GM19238 (cell line): ENCODE results near the gene RAB22A.
"Not testable (repeated sequence)": the region's sequence is repeated elsewhere in the genome, so short reads cannot be mapped to it uniquely, and the experiment has no call there.

Experiments
- DNase-seq: peaks from one replicate; pipeline ENCODE4 v3.0.0; 2011; ENCODE audit warnings: low spot score; ENCODE audit not compliant: insufficient read length

The RAB22A gene

GRCh38 chr20:58342104-58342945 is 32.8 kb downstream of the RAB22A start:
- DNase-seq: no peak

DNA sequence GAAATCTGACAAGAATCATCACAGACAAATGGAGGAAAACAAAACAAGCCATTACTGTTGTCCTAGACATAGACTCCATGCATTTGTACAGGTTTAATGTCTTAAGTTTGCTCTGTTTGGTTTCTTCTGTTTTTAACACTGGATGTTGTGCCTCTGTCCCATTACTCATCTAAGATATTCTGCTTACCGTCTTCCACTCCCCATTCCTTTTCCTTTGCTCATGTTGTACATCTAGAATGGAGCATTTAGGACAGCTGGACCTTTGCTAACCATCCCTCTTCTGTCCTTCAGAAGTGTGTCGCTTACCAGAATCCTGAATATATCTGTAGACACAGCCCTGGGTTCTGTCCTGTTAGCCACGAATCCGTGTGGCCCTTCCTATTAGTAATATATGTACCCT is 35.2 kb downstream of the RAB22A start:
- DNase-seq: no peak

DNA sequence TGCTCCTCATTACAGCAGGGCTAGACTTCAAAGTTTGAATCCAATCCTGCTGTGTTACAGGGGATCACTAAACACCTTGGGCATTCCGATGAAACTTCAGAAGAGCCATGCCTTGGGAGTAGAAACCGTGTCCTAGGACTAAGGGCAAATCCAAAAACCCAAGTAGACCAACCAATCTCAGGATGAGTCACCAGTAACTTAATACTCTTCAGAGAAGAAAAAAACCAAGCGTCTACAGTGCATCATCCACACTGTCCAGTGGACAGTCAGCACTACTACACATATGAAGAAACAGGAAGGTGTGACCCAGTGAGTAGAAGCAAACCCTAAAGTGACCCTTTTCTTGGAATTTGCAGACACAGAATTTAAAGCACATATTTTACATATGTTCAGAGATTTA is 40.1 kb downstream of the RAB22A start:
- no peak for DNase-seq

- no peak for DNase-seq
Observed at GRCh38 chr20:58352468-58352867, 43.0 kb downstream of the RAB22A start.

DNA sequence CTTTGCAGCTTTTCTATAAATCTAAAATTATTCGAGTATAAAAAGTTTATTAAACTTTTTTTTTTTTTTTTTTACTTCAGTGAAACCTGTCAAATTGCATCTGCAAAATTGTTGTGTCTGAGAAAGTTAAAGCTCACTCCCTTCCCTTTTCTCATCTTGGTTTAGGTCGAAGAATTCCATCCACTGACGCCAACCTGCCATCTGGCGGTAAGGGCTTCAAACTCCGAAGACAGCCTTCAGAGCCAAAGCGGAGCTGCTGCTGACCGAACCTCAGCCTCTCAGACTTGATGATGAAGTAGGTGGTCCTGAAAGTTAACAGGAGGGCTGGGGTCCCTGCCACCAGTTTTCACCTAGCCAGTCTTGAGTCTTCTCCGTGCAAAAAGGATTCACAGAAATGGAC is 49.9 kb downstream of the RAB22A start:
- no peak for DNase-seq

GRCh38 chr20:58360936-58361335 is 51.4 kb downstream of the RAB22A start:
- DNase-seq: no peak

- DNase-seq: no peak
Observed at GRCh38 chr20:58361481-58362205, 52.1 kb downstream of the RAB22A start.

DNA sequence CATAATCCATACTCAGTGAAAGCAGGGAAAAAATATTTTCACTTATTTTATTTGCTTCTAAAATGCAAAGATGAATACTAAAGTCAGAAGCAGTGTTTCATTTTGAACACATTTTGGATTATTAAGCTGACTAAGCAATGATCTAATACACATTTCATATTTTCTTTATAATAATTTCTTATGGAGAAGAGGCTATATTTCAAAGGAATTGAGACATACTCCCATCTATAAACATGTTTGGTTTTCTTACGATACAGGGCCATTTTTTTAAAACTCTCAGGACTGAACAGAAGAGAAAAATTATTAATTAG is 52.6 kb downstream of the RAB22A start:
- DNase-seq: no peak

DNA sequence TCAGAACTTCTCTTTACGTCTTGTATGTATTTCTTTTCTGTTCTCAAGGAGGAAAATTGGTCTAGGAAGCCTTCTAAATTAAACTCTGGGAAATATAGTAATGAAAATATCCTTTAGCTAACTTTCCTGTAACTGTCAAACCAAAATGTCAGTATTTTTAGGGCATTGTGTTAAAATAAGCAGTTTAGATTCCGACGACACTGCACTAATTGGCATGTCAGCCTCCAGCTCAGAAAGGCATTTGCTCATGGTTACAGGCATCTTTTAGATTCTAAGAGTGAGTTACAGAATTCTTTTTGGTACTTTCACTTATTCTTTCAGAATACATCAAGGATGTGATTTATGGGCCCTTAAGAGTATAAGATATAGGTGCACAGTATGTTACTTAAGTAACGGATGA is 53.5 kb downstream of the RAB22A start:
- no peak for DNase-seq

DNA sequence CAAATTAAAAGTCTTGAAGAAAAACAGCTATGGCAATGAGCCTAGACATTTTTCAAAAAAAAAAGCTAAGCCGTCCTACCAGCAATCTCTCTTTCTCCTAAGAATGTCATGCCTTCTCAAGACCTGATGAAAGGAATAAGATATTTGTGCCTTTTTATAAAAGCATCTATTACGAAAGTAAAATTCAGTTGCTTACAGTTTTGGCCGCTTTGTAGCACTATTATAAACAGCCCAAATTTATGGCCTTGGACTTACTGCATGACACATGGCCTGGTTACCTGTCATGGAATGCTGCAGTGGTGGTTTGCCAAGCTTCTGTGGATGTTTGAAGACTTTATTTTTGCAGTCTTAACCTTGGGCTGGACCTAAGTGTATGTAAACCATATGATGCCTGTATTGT is 57.4 kb downstream of the RAB22A start:
- DNase-seq: no peak

DNA sequence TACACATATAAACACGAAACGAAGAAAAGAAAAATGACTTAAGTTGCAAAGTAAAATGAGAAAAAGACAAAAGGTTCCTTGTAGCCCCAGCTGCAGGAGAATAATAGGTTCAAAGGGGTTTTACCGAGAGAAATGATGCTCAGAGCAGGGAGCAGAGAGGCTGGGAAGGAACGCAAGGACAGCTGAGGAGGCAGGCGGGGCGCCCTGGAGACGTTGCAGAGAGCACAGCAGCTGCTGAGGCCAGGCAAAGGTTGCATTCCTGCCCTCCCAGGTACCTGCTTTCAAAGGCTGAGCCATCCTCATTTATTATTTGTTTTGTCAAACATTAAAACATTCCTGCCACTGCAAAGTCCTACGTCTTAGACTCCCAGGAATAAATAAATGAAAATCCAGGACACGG is 63.3 kb downstream of the RAB22A start:
- no peak for DNase-seq

DNA sequence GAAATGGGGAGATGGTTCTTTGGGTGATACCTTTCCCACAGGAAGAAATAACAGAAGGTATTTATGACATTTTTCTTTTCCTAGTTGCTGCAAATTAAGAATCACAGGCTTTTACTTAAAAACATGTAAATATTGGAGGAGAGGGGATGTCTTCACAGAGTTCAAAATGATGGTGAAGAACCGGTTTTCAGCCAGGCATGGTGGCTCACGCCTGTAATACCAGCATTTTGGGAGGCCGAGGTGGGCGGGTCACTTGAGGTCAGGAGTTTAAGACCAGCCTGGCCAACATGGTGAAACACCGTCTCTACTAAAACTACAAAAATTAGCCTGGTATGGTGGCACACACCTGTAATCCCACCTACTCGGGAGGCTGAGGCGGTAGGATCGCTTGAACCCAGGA is 63.8 kb downstream of the RAB22A start:
- DNase-seq: not testable (repeated sequence)

DNA sequence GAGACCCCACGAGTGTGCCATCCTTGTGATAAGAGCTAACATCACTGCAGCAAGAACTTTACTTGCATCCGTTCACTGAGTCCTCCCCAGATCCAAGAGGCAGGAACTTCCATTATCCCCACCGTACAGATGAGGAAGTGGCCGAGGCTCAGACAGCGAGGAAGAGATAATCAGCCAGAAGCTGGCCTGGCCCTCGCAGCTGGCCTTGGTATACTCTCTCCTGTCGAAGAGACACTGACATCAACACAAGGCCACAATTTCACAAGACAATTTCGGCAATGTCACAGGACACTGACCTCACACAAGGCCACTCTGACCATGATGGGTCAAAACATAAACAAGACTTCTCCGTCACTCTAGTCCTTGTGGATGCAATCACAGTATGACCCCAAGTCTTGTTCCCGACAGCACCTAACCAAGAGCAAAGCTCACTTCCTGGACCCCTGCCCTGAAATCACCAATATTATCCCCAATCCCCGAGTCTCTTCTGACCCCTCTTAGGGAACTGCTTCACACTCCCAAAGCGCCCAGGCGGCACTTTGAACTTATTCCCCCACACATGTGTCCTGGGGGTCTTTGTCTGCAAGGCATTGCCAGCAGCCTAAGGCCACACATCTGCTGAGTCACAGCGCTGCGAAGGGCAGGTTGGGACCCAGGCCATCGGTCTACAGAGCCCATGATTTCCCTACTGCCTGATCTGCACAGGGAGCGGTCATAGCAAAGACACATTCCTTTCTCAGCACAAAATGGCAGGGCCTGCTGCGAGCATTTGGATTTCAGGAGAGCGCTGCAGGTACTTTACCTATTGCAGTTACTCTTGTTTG is 64.7 kb downstream of the RAB22A start:
- no peak for DNase-seq

DNA sequence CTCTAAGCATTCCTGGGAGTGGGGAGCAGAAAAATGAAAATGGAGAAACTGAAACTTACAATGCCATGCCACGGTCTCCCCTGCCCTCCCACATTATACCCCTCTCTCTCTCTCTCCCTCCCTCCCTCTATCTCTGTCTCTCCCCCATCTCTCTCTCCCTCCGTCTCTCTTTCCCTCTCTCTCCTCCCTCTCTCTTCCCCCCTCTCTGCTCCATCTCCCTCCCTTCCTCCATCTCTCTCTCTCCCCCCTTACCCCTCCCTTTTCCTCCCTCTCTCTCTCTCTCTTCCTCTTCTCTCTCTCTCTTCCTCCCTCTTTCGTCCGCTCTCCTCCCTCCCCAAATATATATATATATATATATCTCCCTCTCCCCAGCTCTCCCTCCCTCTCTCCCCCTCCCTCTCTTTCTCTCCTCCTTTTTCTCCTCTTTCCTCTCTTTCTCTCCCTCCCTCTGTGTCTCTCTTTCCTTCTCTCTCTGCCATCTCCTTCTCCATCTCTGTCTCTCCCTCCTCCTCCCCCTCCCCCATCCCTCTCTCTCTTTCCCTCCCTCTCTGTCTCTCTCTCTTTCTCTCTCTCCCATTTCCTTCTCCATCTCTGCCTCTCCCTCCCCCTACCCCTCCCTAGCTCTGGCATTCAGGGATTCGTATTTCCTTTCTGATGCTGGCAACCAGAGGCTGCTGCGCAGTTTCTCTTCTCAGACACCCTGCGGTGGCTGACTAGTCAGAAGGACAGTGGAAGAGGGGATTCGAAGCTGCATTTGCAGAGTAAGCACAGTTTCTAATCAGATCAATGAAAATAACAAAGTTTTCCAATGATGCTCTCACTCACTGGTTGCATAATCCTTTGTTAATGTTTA is 65.6 kb downstream of the RAB22A start:
- no peak for DNase-seq

- no peak for DNase-seq
Observed at GRCh38 chr20:58375759-58376352, 66.3 kb downstream of the RAB22A start.

DNA sequence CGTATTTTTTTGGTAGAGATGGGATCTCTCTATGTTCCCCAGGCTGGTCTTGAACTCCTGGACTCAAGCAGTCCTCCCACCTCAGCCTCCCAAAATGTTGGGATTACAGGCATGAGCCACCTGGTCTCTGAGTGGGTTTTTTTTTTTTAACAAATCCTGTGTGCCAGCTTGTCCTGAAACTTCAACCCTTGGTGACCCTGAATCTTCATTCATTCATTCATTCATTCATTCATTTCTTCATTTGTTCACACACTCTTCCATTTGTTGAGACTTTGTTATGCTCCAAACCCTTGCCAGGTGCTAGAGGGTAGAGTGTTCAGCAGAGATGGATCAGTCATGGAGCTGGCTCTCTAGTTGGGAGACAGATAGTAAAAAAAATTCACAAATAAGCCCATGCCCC is 67.5 kb downstream of the RAB22A start:
- DNase-seq: no peak

DNA sequence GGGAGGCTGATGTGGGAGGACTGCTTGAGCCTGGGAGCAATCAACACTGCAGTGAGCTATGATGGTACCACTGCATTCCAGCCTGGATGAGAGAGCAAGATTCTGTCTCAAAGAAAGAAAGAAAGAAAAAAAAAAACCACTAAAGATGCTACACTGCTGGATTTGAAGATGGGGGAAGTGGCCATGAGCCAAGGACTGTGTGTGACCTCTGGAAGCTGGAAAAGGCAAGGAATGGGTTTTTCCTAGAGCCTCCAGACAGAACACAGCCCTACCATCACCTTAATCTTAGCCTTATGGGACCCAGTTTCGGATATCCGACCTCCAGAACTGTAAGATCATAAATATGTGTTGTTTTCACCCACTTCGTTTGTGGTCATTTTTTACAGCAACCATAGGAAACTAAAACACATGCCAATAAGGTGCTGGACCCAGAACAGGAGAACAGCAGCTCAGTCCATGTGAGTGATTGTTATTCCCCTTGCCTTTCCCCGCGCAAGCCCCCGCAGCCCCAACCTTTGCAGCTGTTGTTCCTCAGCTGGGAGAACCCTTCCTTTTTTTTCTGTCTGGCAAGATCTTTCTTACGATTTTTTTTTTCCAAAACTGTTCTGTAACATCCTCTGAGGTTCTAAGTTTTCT is 68.4 kb downstream of the RAB22A start:
- no peak for DNase-seq

DNA sequence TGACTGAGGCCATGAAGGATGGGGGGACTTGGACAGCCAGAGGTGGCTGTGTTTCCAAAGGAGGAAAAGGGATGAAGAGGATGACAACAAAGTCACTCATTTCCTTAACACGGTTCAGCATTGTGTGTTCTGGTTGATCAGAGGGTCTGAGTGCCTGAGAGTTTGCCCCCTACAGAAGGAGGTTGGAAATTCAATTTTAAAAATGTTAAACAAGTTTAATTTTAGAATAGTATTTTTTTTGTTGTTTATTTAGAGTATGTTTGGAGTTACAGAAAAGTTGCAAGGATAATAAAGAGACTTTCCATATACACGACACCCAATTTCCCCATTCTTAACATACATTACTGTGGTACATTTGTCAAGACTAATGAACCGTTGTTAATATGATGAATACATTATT is 69.2 kb downstream of the RAB22A start:
- DNase-seq: no peak

GRCh38 chr20:58381627-58382026 is 72.1 kb downstream of the RAB22A start:
- DNase-seq: no peak

DNA sequence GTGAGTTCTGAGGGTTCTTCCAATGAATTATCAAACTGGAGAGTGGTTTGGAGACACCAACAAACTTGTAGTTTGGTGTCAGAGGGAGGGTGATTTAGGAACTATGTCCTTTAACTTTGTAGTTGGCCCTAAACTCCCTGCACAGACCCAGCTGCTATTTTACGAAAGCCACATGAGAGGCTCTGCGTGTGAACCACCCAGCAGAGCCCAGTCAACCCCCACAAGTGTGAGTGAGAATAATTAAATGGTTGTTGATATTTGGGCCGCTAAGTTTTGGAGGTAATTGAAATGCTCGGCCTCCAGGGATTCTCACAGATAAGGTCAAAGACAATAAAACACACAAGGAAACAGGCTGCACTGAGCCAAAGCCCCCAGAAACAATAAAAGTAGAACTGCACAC is 72.6 kb downstream of the RAB22A start:
- no peak for DNase-seq
